HuH-7 (cell line): ENCODE measurements around the gene SYNCRIP.
"Not testable (repeated sequence)": the region's sequence is repeated elsewhere in the genome, so short reads cannot be mapped to it uniquely, and the experiment has no call there.

Experiments
- DNase-seq: peaks from one replicate; pipeline ENCODE4 v3.0.0; 2011; ENCODE audit warnings: low spot score

The SYNCRIP gene

GRCh38 chr6:85642774-85643536 lies at the start of gene SYNCRIP:
Gene SYNCRIP, minus strand, starts transcription at chr6:85642886. Its CDS starts 1,447 bp downstream, at chr6:85641439.
- peak; percentile 84 for DNase-seq

GRCh38 chr6:85691478-85691877 lies 48.8 kb upstream of the SYNCRIP start:
- DNase-seq: no peak

GRCh38 chr6:85690071-85690470 lies 47.4 kb upstream of the SYNCRIP start:
- no peak for DNase-seq

- DNase-seq: no peak
Measured at GRCh38 chr6:85685713-85686112, 43.0 kb upstream of the SYNCRIP start.

- DNase-seq: no peak
Measured at GRCh38 chr6:85684809-85685171, 42.1 kb upstream of the SYNCRIP start.

GRCh38 chr6:85684133-85684808 lies 41.6 kb upstream of the SYNCRIP start:
- DNase-seq: no peak

GRCh38 chr6:85681899-85682298 lies 39.2 kb upstream of the SYNCRIP start:
- not testable (repeated sequence) for DNase-seq

GRCh38 chr6:85680388-85680787 lies 37.7 kb upstream of the SYNCRIP start:
- DNase-seq: no peak

GRCh38 chr6:85679445-85680123 lies 36.9 kb upstream of the SYNCRIP start:
- DNase-seq: no peak

GRCh38 chr6:85678602-85679444 lies 36.1 kb upstream of the SYNCRIP start:
- DNase-seq: peak; percentile 95

GRCh38 chr6:85678026-85678601 lies 35.4 kb upstream of the SYNCRIP start:
- no peak for DNase-seq

- no peak for DNase-seq
Measured at GRCh38 chr6:85677234-85677956, 34.7 kb upstream of the SYNCRIP start.

GRCh38 chr6:85676086-85676729 lies 33.5 kb upstream of the SYNCRIP start:
- no peak for DNase-seq

- no peak for DNase-seq
Measured at GRCh38 chr6:85675030-85675819, 32.5 kb upstream of the SYNCRIP start.

- no peak for DNase-seq
Measured at GRCh38 chr6:85674604-85675003, 31.9 kb upstream of the SYNCRIP start.

GRCh38 chr6:85673198-85674139 lies 30.8 kb upstream of the SYNCRIP start:
- no peak for DNase-seq

GRCh38 chr6:85672623-85673022 lies 29.9 kb upstream of the SYNCRIP start:
- no peak for DNase-seq

GRCh38 chr6:85672050-85672449 lies 29.4 kb upstream of the SYNCRIP start:
- DNase-seq: no peak

GRCh38 chr6:85670573-85670972 lies 27.9 kb upstream of the SYNCRIP start:
- DNase-seq: no peak
